ELF-1 (cell line): Measurements from ENCODE around the gene BABAM1.

Source experiments
- DNase-seq: peaks from one replicate; pipeline ENCODE4 v3.0.0-alpha.2; 2016; ENCODE audit warnings: low read depth, low spot score

The BABAM1 gene

GRCh38 chr19:17302391-17303166, 35.3 kb downstream of the BABAM1 start:
- peak; percentile 57 for DNase-seq

- DNase-seq: peak; percentile 98
These were observed 36.1 kb downstream of the BABAM1 start, which contains the start of gene ABHD8 for GRCh38 chr19:17303167-17303939. Gene ABHD8 (minus strand): TSS chr19:17303425. CDS start chr19:17301616, 1,809 bp downstream.

GRCh38 chr19:17303940-17304267, 36.7 kb downstream of the BABAM1 start:
- no peak for DNase-seq

GRCh38 chr19:17304386-17305215, 37.4 kb downstream of the BABAM1 start:
- DNase-seq: no peak

GRCh38 chr19:17305216-17305516, 37.9 kb downstream of the BABAM1 start:
- no peak for DNase-seq

- DNase-seq: peak; percentile 100
These were observed 38.5 kb downstream of the BABAM1 start, which contains the start of gene MRPL34 for GRCh38 chr19:17305517-17306284. Gene MRPL34 (plus strand): TSS chr19:17305872. CDS start chr19:17305893, 21 bp downstream.

- no peak for DNase-seq
These were observed 39.1 kb downstream of the BABAM1 start for GRCh38 chr19:17306285-17306714.

GRCh38 chr19:17307876-17308377, 40.7 kb downstream of the BABAM1 start:
- no peak for DNase-seq

GRCh38 chr19:17309198-17309964, 42.1 kb downstream of the BABAM1 start, which contains the start of gene DDA1:
Gene DDA1 (plus strand): TSS chr19:17309563. CDS start chr19:17309655, 92 bp downstream.
- DNase-seq: peak; percentile 99

- no peak for DNase-seq
These were observed 42.8 kb downstream of the BABAM1 start for GRCh38 chr19:17309965-17310461.

- DNase-seq: peak; percentile 86
These were observed 44.4 kb downstream of the BABAM1 start for GRCh38 chr19:17311455-17312188.

- DNase-seq: no peak
These were observed 45.2 kb downstream of the BABAM1 start for GRCh38 chr19:17312189-17313113.

- DNase-seq: no peak
These were observed 46.9 kb downstream of the BABAM1 start for GRCh38 chr19:17314007-17314593.

GRCh38 chr19:17318966-17319365, 51.7 kb downstream of the BABAM1 start:
- DNase-seq: no peak

GRCh38 chr19:17319473-17320238, 52.4 kb downstream of the BABAM1 start:
- no peak for DNase-seq

- DNase-seq: no peak
These were observed 53.2 kb downstream of the BABAM1 start for GRCh38 chr19:17320435-17320834.
